Natural killer cell treated with Interleukin-12 subunit alpha and Interleukin-12 subunit beta and Interleukin-15 and Interleukin-18, amount 100 ng/mL, for 72 hours (primary cell): ENCODE data around the gene MRPL21. TPM values are rescaled to one million over a fixed set of nuclear protein-coding genes. Genes with fewer than 3 reads are reported as not detected.
"Not testable (repeated sequence)": the region's sequence is repeated elsewhere in the genome, so short reads cannot be mapped to it uniquely, and the experiment has no call there.

Source experiments
- ATAC-seq, 2 donors: fragments of 150-1000 bp; cut with Tn5 transposase in 1 of 2; sonication (Bioruptor Pico), chemical (Tn5 transposase) in 1 of 2; 2 replicates each; pipeline ENCODE4 v1.10.0; 2021
- DNase-seq: peaks from one replicate; pipeline ENCODE4 v3.0.0; 2022; ENCODE audit warnings: low spot score
- H3K27ac Mint-ChIP-seq, 2 donors: 1 replicate in 1 of 2; 2 replicates in 1 of 2; pipeline ENCODE4 v1.8.0; 2022; ENCODE audit warnings: mixed read lengths in 2 of 2, mild to moderate bottlenecking in 1 of 2, moderate library complexity in 1 of 2
- H3K27me3 Mint-ChIP-seq, 2 donors: 1 replicate in 1 of 2; 2 replicates in 1 of 2; pipeline ENCODE4 v1.8.0; 2022; ENCODE audit warnings: mixed read lengths in 2 of 2
- H3K36me3 Mint-ChIP-seq: one replicate; pipeline ENCODE4 v1.8.0; 2022; ENCODE audit warnings: mixed read lengths
- H3K4me1 Mint-ChIP-seq, 2 donors: 1 replicate in 1 of 2; 2 replicates in 1 of 2; pipeline ENCODE4 v1.8.0; 2022; ENCODE audit warnings: low read depth in 2 of 2, mixed read lengths in 2 of 2, mild to moderate bottlenecking in 1 of 2
- H3K4me3 Mint-ChIP-seq: one replicate; pipeline ENCODE4 v1.8.0; 2022; ENCODE audit warnings: mixed read lengths
- H3K9me3 Mint-ChIP-seq: 2 replicates; pipeline ENCODE4 v1.8.0; 2022; ENCODE audit warnings: mixed read lengths
- total RNA-seq, 2 donors: library from RNA; stranded (reverse); gene quantifications; one replicate each; pipeline ENCODE4 v1.2.3, GENCODE V29; 2022

MRPL21 gene
- total RNA-seq, 2 donors from 2014 or later = 57.6 to 108 TPM

DNA sequence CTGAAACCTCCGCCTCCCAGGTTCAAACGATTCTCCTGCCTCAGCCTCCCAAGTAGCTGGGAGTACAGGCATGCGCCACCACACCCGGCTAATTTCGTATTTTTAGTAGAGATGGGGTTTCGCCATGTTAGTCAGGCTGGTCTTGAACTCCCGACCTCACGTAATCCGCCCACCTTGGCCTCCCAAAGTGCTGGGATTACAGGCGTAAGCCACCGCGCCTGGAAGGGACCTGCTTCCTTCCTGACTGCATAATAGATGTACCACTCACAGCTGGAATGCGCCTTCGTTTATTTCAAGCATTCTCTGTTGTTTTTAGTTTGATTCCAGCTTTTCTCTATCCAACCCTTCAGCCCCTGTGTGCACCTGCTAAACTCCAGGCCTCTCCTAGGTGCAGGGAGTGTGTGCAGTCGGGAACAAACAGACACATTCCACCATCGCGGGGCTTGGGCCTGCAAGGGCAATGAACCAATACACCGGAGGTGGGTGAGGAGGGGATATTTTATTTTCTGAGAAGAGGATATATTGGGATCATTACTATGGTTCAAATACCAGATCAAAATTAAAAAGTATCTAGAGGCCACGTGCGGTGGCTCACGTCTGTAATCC lies 47.1 kb downstream of the MRPL21 start:
- not testable (repeated sequence) for H3K9me3 Mint-ChIP-seq, H3K27ac Mint-ChIP-seq, H3K36me3 Mint-ChIP-seq, DNase-seq, ATAC-seq
- H3K27me3 Mint-ChIP-seq = peaks cover 13 to 19% of the 10 kb centered on the region in 2 donors
- H3K4me3 Mint-ChIP-seq = peak overlapping the region; percentile 34
- H3K4me1 Mint-ChIP-seq = peaks cover 0 to 12% of the 10 kb centered on the region in 2 donors

DNA sequence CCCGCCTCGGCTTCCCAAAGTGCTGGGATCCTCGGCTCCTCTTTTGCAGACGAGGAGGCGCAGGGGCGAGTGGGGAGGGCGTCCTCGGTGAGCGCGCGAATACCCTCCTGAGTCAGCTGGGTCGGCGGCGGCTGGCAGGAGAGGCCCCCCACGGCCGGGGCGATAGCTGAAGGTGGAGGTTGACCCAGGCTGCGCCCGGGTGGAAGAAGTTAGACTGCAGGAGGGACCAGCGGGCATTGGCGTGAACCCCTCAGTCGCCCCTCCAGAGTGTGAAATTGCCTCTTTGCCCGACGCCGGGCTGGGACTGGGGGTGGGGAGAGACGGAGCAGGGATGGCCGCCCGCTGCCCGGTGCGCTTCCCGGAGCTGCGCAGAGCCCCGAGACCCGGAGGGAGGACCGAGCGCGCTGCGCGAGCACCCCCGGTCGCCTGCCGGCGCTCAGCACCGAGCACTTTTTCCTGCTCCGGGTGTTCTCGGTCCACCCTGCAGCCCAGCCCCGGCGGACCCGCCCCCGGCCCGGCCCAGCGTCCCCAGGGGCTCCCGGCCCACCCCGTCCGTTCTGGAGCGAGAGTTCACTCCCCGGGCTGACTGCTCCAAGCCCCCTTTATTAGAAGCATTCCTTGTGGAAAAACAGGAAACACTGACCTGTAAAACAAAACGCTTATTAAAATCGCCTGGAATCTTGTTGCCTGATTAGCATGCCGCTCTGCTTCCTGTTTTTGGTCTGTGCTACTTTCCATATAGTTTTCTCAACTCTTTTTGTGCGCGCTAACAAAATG lies 48.2 kb downstream of the MRPL21 start:
- Mint-ChIP-seq H3K27me3 (peaks cover 13 to 19% of the 10 kb centered on the region in 2 donors), H3K9me3 (no peaks in the 10 kb centered on the region), H3K36me3 (no peaks in the 10 kb centered on the region), H3K4me3 (peak overlapping the region; percentile 62), H3K4me1 (peaks cover 0 to 12% of the 10 kb centered on the region in 2 donors), H3K27ac (no peak overlapping the region)
- ATAC-seq (peak; percentile 76 to 87), DNase-seq (peak; percentile 66)

DNA sequence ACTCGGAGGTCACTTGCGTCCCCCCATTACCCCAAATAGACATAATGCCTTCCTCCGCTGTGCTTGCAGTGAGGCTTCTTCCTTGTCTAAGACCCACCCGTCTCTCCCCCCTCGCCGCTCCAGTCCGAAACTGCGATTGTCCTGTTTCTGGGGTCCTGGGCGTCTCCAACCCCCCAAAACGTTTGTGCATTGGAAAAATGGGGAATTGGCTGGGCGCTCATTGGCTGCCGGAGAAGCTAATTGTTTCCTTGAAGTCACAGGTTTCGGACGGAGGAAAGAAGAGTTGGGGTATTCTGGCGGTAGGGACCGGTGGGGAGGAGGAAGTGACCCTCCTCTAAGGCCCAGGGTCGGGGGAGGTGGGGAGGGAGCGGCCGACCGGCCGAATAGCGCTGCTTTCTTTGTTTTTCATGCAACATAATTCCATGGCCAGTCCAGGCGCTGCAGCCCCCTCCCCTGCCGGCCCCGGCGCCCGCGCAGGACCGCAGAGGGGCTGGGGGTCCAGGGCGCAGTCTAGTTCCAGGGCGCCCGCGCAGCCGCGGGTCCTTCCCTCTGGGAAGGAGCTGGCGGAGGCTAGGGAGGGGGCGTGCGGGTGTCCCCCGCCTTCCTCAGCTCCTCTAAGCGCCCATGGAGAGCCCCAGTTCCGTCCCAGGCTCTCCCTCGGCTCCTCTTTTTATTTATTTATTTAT lies 49.2 kb downstream of the MRPL21 start:
- DNase-seq (no peak), ATAC-seq (no peak)
- Mint-ChIP-seq H3K27ac (no peak overlapping the region), H3K27me3 (peaks cover 13 to 19% of the 10 kb centered on the region in 2 donors), H3K4me1 (peaks cover 0 to 12% of the 10 kb centered on the region in 2 donors), H3K9me3 (no peaks in the 10 kb centered on the region), H3K4me3 (no peak overlapping the region), H3K36me3 (no peaks in the 10 kb centered on the region)

DNA sequence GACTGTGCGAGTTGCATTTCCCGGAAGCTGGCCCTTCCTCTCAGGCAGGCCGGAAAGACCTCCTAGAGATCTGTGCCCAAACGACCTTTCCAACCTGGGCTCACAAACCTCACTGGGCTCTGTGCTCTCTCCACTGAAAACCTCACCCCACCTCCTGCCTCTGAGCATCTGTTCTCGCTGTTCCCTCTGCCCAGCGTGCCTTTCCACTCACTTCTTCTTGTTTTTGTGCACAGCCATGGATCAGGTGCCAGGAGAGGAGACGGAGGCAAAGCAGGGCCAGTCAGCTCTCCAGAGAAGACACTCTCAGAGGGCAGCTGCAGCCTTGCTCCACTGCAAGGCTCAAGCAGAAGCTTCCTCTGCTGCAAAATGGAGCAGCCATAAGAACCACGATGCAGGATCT lies 51.0 kb downstream of the MRPL21 start:
- peaks cover 13 to 19% of the 10 kb centered on the region in 2 donors for H3K27me3 Mint-ChIP-seq
- H3K27ac Mint-ChIP-seq = no peak overlapping the region
- H3K4me1 Mint-ChIP-seq = peaks cover 0 to 12% of the 10 kb centered on the region in 2 donors
- DNase-seq (no peak), ATAC-seq (no peak)
- no peak overlapping the region for H3K4me3 Mint-ChIP-seq
- no peaks in the 10 kb centered on the region for H3K9me3 Mint-ChIP-seq
- H3K36me3 Mint-ChIP-seq = no peaks in the 10 kb centered on the region

DNA sequence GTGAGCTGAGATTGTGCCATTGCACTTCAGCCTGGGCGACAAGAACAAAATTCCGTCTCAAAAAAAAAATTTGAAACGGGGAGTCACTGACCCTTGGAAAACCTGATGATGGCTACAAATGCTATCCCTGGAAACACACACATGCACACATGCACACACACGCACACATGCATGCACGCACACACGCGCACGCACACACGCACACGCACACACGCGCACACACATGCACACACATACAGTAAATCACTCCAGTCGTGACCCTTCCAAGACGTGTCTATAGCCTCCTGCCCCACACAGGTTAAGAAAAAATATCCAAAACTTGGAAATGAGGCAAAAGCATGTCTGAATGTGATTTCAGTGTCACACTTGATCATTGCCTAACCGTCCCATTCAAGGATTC lies 55.2 kb downstream of the MRPL21 start:
- ATAC-seq = no peak
- Mint-ChIP-seq H3K4me3 (no peak overlapping the region), H3K27ac (no peak overlapping the region), H3K4me1 (peaks cover 4 to 10% of the 10 kb centered on the region in 2 donors), H3K9me3 (no peaks in the 10 kb centered on the region), H3K36me3 (no peaks in the 10 kb centered on the region), H3K27me3 (peaks cover 4 to 11% of the 10 kb centered on the region in 2 donors)
- no peak for DNase-seq

DNA sequence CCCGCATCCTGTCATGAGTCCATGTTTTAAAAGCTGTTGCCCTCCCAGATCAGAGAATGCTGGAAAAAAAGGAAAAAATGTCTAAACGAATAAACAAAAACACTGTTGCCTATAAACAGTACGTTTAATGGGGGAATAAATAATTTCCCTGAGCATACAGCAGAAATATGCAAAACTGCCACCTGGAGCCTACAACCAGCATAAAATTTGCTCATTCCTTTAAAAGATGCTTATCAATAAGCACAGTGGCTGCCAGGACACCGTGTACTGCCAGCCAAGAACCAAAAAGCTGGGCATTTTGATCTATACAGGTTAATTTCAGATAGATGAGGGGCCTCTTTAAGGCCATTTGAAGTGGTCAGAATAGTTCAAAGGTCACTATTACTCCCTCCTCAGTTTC lies 56.2 kb downstream of the MRPL21 start:
- DNase-seq = no peak
- no peak overlapping the region for H3K27ac Mint-ChIP-seq
- no peak overlapping the region for H3K4me3 Mint-ChIP-seq
- peaks cover 0 to 1% of the 10 kb centered on the region in 2 donors for H3K27me3 Mint-ChIP-seq
- H3K36me3 Mint-ChIP-seq = no peaks in the 10 kb centered on the region
- no peak for ATAC-seq
- peaks cover 12% of the 10 kb centered on the region in 2 donors for H3K4me1 Mint-ChIP-seq
- no peaks in the 10 kb centered on the region for H3K9me3 Mint-ChIP-seq

DNA sequence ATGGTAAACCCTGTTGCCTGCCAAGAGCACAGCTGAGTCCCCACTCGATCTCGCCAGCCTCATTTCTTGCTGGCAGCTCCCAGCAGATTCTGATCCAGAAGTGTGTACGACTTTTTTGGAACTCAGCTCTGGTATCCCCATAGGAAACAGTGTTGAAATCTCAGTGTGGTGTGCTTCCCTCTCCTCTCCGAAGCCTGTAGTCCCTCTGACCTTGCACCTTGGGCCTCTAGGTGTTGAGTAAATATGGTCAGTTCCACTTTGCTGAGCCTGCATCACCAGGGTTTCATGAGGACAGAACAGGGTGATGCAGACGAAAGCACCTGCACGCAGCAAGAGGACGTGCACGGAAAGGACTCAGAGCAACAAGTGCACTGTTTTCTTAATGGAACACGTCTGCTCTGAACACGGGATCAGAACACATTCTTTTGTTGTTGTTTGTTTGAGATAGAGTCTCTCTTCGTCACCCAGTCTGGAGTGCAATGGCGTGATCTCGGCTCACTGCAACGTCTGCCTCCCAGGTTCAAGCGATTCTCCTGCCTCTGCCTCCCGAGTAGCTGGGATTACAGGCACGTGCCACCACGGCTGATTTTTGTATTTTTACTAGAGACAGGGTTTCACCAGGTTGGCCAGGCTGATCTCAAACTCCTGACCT lies 58.2 kb downstream of the MRPL21 start:
- no peak for ATAC-seq
- H3K27ac Mint-ChIP-seq = no peak overlapping the region

DNA sequence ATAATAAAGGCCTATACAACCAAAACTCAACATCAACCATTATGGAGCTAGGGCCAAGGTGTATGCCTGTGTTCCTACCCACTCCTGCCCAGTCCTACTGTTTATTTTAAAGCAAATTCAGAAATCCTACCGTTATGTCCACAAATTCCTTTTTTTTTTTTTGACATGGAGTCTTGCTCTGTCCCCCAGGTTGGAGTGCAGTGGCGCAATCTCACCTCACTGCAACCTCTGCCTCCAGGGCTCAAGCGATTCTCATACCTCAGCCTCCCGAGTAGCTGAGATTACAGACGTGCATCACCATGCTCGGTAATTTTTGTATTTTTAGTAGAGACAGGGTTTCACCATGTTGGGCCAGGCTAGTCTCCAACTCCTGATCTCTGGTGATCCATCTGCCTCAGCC lies 58.8 kb downstream of the MRPL21 start:
- Mint-ChIP-seq H3K36me3 (no peaks in the 10 kb centered on the region), H3K27me3 (no peaks in the 10 kb centered on the region), H3K4me3 (peak overlapping the region; percentile 87), H3K4me1 (peaks cover 21 to 23% of the 10 kb centered on the region in 2 donors), H3K9me3 (no peaks in the 10 kb centered on the region), H3K27ac (no peak overlapping the region)
- DNase-seq = no peak
- ATAC-seq = no peak

More for the DNA sequence above, 58.2 kb downstream of the MRPL21 start:
- Mint-ChIP-seq H3K27me3 (no peaks in the 10 kb centered on the region), H3K4me3 (no peak overlapping the region), H3K4me1 (peaks cover 15 to 16% of the 10 kb centered on the region in 2 donors), H3K36me3 (no peaks in the 10 kb centered on the region), H3K9me3 (no peaks in the 10 kb centered on the region)
- DNase-seq = no peak

DNA sequence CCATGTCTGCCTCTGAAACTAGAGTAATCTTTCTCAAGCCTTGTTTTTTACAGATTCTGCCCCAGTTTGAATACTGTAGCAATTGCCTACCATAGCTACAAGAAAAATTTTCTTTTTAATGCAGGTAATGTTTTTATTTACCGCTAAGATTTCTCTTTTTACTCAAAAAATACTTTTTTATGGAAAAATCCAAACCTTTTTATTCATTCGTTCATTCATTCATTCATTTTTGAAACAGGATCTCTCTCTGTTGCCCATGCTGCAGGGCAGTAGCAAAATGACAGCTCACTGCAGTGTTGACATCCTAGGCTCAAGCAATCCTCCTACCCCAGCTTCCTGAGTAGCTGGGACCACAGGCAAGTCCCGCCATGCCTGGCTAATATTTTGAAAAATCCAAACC lies 59.3 kb downstream of the MRPL21 start:
- Mint-ChIP-seq H3K36me3 (no peaks in the 10 kb centered on the region), H3K27ac (no peak overlapping the region), H3K27me3 (no peaks in the 10 kb centered on the region), H3K4me1 (peaks cover 26 to 27% of the 10 kb centered on the region in 2 donors), H3K9me3 (no peaks in the 10 kb centered on the region), H3K4me3 (peak overlapping the region; percentile 87)
- no peak for DNase-seq
- no peak for ATAC-seq

DNA sequence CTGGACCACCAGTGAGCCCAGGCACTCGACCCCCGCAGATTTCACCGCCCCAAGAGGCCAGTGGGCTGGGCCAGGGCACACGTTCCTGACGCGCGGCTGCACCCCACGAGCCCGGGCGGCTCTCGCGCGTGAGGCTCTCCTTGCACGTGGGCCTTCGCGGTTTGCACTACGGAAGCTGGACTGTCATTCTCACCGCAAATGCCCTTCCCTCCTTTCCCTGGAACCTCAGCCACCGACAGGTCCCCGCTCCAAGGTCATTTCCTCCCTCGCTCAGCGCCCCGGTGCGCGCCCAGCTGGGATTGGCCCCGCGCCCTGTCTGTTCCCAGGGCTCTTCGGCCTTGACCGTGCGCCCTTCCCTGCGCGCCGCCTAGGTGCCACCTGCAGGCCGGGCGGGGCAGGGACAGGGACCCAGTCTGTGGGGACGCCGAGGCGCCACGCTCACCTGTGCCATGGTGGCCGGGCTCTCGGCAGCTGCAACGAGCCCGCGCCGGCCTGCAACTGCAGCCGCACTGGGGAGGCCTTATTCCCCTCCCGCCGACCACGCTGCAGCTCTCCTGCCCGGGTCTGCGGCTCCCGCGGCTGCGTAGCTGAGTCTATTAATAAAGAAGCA lies 59.8 kb downstream of the MRPL21 start:
- Mint-ChIP-seq H3K36me3 (no peaks in the 10 kb centered on the region), H3K4me1 (peaks cover 30 to 31% of the 10 kb centered on the region in 2 donors), H3K4me3 (peak overlapping the region; percentile 87), H3K9me3 (no peaks in the 10 kb centered on the region), H3K27me3 (no peaks in the 10 kb centered on the region), H3K27ac (peak overlapping the region in 1 of 2 donors; percentile 89)
- ATAC-seq (peak; percentile 57 to 64), DNase-seq (peak; percentile 76)

DNA sequence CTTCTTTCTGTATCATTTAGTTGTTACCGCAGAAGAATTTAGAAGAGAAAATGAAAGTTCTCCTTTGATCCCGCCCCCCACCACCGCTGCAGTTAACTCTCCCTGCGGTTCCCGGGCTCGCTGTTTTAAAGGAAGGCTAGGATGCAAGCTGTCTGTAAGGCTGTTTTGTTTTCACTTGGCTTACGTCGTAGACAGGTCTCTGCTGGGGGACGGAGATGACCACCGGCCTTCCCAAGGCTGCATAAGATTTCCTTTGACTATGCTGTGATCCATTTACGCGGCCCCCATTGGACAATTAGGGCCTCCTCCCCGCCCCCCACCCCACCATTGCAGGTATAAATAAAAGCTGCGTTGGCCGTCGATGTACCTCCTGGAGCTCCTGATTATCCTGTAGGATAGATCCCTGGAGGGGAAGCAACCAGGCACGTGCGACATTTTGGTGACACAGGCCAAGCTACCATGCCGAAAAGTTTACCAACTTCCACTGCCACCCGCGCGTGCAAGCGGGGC lies 60.5 kb downstream of the MRPL21 start:
- H3K9me3 Mint-ChIP-seq = no peaks in the 10 kb centered on the region
- peak overlapping the region; percentile 87 for H3K4me3 Mint-ChIP-seq
- peak overlapping the region; percentile 42 to 89 for H3K27ac Mint-ChIP-seq
- ATAC-seq = no peak
- H3K4me1 Mint-ChIP-seq = peaks cover 32 to 33% of the 10 kb centered on the region in 2 donors
- no peaks in the 10 kb centered on the region for H3K27me3 Mint-ChIP-seq
- H3K36me3 Mint-ChIP-seq = no peaks in the 10 kb centered on the region
- no peak for DNase-seq

DNA sequence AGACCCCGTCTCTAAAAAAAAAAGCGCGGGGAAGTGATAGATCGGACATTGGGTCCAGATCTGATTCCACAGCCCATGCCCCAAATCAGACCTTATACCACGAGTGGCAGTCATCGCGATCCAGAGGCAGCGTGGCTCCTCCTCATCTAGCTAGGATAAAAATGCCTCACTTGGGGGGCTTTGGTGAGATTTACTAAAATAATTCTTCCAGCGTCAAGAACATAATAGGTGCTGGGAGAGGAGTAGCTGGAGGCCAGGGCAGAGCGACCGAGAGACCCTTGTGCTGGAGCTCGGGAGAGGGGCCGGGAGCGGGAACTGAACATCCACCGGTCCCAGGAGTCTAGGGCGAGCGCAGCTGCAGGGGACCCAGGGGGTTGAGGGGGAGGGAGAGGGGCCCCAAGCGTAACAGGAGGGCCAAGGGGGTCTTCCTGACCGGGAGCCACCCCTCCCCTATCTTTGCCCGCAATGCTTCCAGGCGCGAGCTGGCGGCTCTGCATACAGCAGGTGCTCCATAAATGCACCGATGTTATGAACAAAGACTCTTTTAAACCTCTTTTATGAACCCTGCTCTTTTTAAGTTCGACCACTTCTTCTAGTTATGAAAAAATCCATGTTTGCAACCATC lies 61.1 kb downstream of the MRPL21 start:
- Mint-ChIP-seq H3K27ac (peak overlapping the region; percentile 42 to 89), H3K4me1 (peaks cover 37 to 39% of the 10 kb centered on the region in 2 donors), H3K36me3 (no peaks in the 10 kb centered on the region), H3K27me3 (no peaks in the 10 kb centered on the region), H3K4me3 (peak overlapping the region; percentile 87), H3K9me3 (no peaks in the 10 kb centered on the region)
- ATAC-seq (no peak), DNase-seq (no peak)
